Activated T-cell treated with anti-CD3 and anti-CD28 coated beads, Interleukin-2, amount 50 U/mL, for 72 hours (primary cell): Measurements from ENCODE around the gene STAC2. TPM values are rescaled to one million over a fixed set of nuclear protein-coding genes. Genes with fewer than 3 reads are reported as not detected.

ENCODE experiments used
- ATAC-seq, 2 donors: fragments of 150-1000 bp; cut with Tn5 transposase; replicated peaks in 1 of 2; 2 replicates each; pipeline ENCODE4 v1.10.0; 2021; ENCODE audit warnings: moderate library complexity in 2 of 2, mild to moderate bottlenecking in 1 of 2
- DNase-seq, 2 donors: peaks; one replicate each; pipeline ENCODE4 v3.0.0; 2021 to 2022; ENCODE audit warnings: mixed read lengths in 1 of 2
- H3K27ac Mint-ChIP-seq: one replicate; pipeline ENCODE4 v1.8.0; 2022; ENCODE audit warnings: mild to moderate bottlenecking, moderate library complexity, mixed read lengths
- H3K27me3 Mint-ChIP-seq: one replicate; pipeline ENCODE4 v1.8.0; 2022; ENCODE audit warnings: low read depth, mixed read lengths
- H3K36me3 Mint-ChIP-seq, 2 donors: one replicate each; pipeline ENCODE4 v1.8.0; 2022; ENCODE audit warnings: mixed read lengths in 2 of 2, mild to moderate bottlenecking in 1 of 2; ENCODE audit not compliant: insufficient read depth in 2 of 2
- H3K4me1 Mint-ChIP-seq: one replicate; pipeline ENCODE4 v1.8.0; 2022; ENCODE audit warnings: low read depth, mixed read lengths
- H3K4me3 Mint-ChIP-seq, 2 donors: one replicate each; pipeline ENCODE4 v1.8.0; 2022; ENCODE audit warnings: mild to moderate bottlenecking in 2 of 2, mixed read lengths in 2 of 2, moderate library complexity in 2 of 2
- H3K9me3 Mint-ChIP-seq, 2 donors: one replicate each; pipeline ENCODE4 v1.8.0; 2022; ENCODE audit warnings: mixed read lengths in 2 of 2
- total RNA-seq, 2 donors: library from RNA; stranded (reverse); gene quantifications; one replicate each; pipeline ENCODE4 v1.2.3, GENCODE V29; 2022

Gene STAC2
- total RNA-seq, 2 donors from 2014 or later, result 0.07 TPM; not detected in 1

- no peak for DNase-seq
- H3K36me3 Mint-ChIP-seq, result no peaks in the 10 kb centered on the region
- no peak overlapping the region for H3K4me3 Mint-ChIP-seq
- no peaks in the 10 kb centered on the region for H3K9me3 Mint-ChIP-seq
- H3K27ac Mint-ChIP-seq, result no peak overlapping the region
- ATAC-seq, result no peak
- peaks cover 16% of the 10 kb centered on the region for H3K4me1 Mint-ChIP-seq
- peaks cover 58% of the 10 kb centered on the region for H3K27me3 Mint-ChIP-seq
These were observed 1.7 kb upstream of the STAC2 start for GRCh38 chr17:39227364-39227919.

- peaks cover 6% of the 10 kb centered on the region for H3K4me1 Mint-ChIP-seq
- DNase-seq (peak; percentile 55 to 72), ATAC-seq (peak; percentile 81 to 86)
- H3K36me3 Mint-ChIP-seq, result no peaks in the 10 kb centered on the region
- peaks cover 50% of the 10 kb centered on the region for H3K27me3 Mint-ChIP-seq
- no peak overlapping the region for H3K27ac Mint-ChIP-seq
- peak overlapping the region; percentile 78 to 90 for H3K4me3 Mint-ChIP-seq
- H3K9me3 Mint-ChIP-seq, result no peaks in the 10 kb centered on the region
These were observed 376 bp upstream of the STAC2 start for GRCh38 chr17:39225959-39226683.

GRCh38 chr17:39224778-39225307 is 902 bp downstream of the STAC2 start:
- ATAC-seq (peak; percentile 23 to 30), DNase-seq (no peak)
- Mint-ChIP-seq H3K4me1 (peaks cover 6% of the 10 kb centered on the region), H3K36me3 (no peaks in the 10 kb centered on the region), H3K4me3 (peak overlapping the region; percentile 76 to 79), H3K9me3 (no peaks in the 10 kb centered on the region), H3K27ac (no peak overlapping the region), H3K27me3 (peaks cover 49% of the 10 kb centered on the region)

GRCh38 chr17:39223907-39224777 is 1.6 kb downstream of the STAC2 start:
- ATAC-seq (no peak), DNase-seq (no peak)
- H3K27ac Mint-ChIP-seq, result no peak overlapping the region
- peaks cover 6% of the 10 kb centered on the region for H3K4me1 Mint-ChIP-seq
- peak overlapping the region; percentile 53 to 76 for H3K4me3 Mint-ChIP-seq
- no peaks in the 10 kb centered on the region for H3K36me3 Mint-ChIP-seq
- peaks cover 48% of the 10 kb centered on the region for H3K27me3 Mint-ChIP-seq
- no peaks in the 10 kb centered on the region for H3K9me3 Mint-ChIP-seq

- Mint-ChIP-seq H3K9me3 (no peaks in the 10 kb centered on the region), H3K27ac (no peak overlapping the region), H3K27me3 (peaks cover 51% of the 10 kb centered on the region), H3K4me1 (peaks cover 6% of the 10 kb centered on the region), H3K4me3 (no peak overlapping the region), H3K36me3 (no peaks in the 10 kb centered on the region)
- DNase-seq (no peak), ATAC-seq (no peak)
These were observed 2.6 kb downstream of the STAC2 start for GRCh38 chr17:39222866-39223834.

- Mint-ChIP-seq H3K4me3 (no peak overlapping the region), H3K4me1 (peaks cover 6% of the 10 kb centered on the region), H3K36me3 (no peaks in the 10 kb centered on the region), H3K9me3 (no peaks in the 10 kb centered on the region), H3K27ac (no peak overlapping the region), H3K27me3 (peaks cover 44% of the 10 kb centered on the region)
- no peak for ATAC-seq
- DNase-seq, result no peak
These were observed 3.6 kb downstream of the STAC2 start for GRCh38 chr17:39222151-39222550.

- peaks cover 6% of the 10 kb centered on the region for H3K4me1 Mint-ChIP-seq
- H3K9me3 Mint-ChIP-seq, result no peaks in the 10 kb centered on the region
- H3K27ac Mint-ChIP-seq, result no peak overlapping the region
- peaks cover 44% of the 10 kb centered on the region for H3K27me3 Mint-ChIP-seq
- no peak for ATAC-seq
- no peak overlapping the region for H3K4me3 Mint-ChIP-seq
- no peaks in the 10 kb centered on the region for H3K36me3 Mint-ChIP-seq
- DNase-seq, result no peak
These were observed 4.2 kb downstream of the STAC2 start for GRCh38 chr17:39221572-39221971.

- peaks cover 47% of the 10 kb centered on the region for H3K27me3 Mint-ChIP-seq
- H3K4me1 Mint-ChIP-seq, result no peaks in the 10 kb centered on the region
- no peak overlapping the region for H3K27ac Mint-ChIP-seq
These were observed 6.0 kb downstream of the STAC2 start for GRCh38 chr17:39219647-39220154.

GRCh38 chr17:39218906-39219305 is 6.8 kb downstream of the STAC2 start:
- H3K36me3 Mint-ChIP-seq, result no peaks in the 10 kb centered on the region
- no peak for DNase-seq
- no peaks in the 10 kb centered on the region for H3K4me1 Mint-ChIP-seq
- no peak for ATAC-seq
- no peak overlapping the region for H3K27ac Mint-ChIP-seq
- H3K4me3 Mint-ChIP-seq, result no peak overlapping the region
- no peaks in the 10 kb centered on the region for H3K9me3 Mint-ChIP-seq
- peaks cover 39% of the 10 kb centered on the region for H3K27me3 Mint-ChIP-seq

More at GRCh38 chr17:39219647-39220154, 6.0 kb downstream of the STAC2 start:
- no peak for DNase-seq
- Mint-ChIP-seq H3K9me3 (no peaks in the 10 kb centered on the region), H3K36me3 (no peaks in the 10 kb centered on the region), H3K4me3 (no peak overlapping the region)
- ATAC-seq, result no peak

GRCh38 chr17:39217734-39218369 is 7.9 kb downstream of the STAC2 start:
- Mint-ChIP-seq H3K9me3 (no peaks in the 10 kb centered on the region), H3K27ac (no peak overlapping the region), H3K4me1 (no peaks in the 10 kb centered on the region), H3K27me3 (peaks cover 34% of the 10 kb centered on the region), H3K4me3 (peak overlapping the region; percentile 56 to 71), H3K36me3 (no peaks in the 10 kb centered on the region)
- no peak for DNase-seq
- no peak for ATAC-seq

- no peaks in the 10 kb centered on the region for H3K36me3 Mint-ChIP-seq
- no peak for ATAC-seq
- H3K4me3 Mint-ChIP-seq, result no peak overlapping the region
- no peaks in the 10 kb centered on the region for H3K9me3 Mint-ChIP-seq
- H3K27ac Mint-ChIP-seq, result no peak overlapping the region
- no peak for DNase-seq
- peaks cover 24% of the 10 kb centered on the region for H3K27me3 Mint-ChIP-seq
- H3K4me1 Mint-ChIP-seq, result peaks cover 16% of the 10 kb centered on the region
These were observed 11.9 kb downstream of the STAC2 start for GRCh38 chr17:39213852-39214251.
